HepG2 (cell line): ENCODE data around the gene CLDN7. TPM values are rescaled to one million over a fixed set of nuclear protein-coding genes. Genes with fewer than 3 reads are reported as not detected.

Source experiments
- BRD4 ChIP-seq: sonication (generic); formaldehyde crosslinking; IDR thresholded peaks from 2 replicates; pipeline ENCODE4 v1.4.0; 2020; ENCODE audit warnings: missing genetic modification reagents
- DBP ChIP-seq: sonication (generic); formaldehyde crosslinking; IDR thresholded peaks from 2 replicates; pipeline ENCODE4 v1.4.0; 2020; ENCODE audit warnings: missing genetic modification reagents; ENCODE audit errors: not compliant biosample characterization
- HNRNPL ChIP-seq: fragments of 200-400 bp; formaldehyde crosslinking; IDR thresholded peaks from 2 replicates; pipeline ENCODE4 v1.6.1; 2017; ENCODE audit warnings: mild to moderate bottlenecking, low read depth, low read length
- MAFG ChIP-seq: sonication (generic); formaldehyde crosslinking; IDR thresholded peaks from 2 replicates; pipeline ENCODE4 v1.5.1; 2020; ENCODE audit warnings: mild to moderate bottlenecking, missing genetic modification reagents
- MXD3 ChIP-seq: IDR thresholded peaks from 2 replicates; pipeline ENCODE4 v1.6.1; 2016; ENCODE audit warnings: mild to moderate bottlenecking, missing biosample characterization, missing genetic modification reagents
- NFIC ChIP-seq: IDR thresholded peaks from 2 replicates; pipeline ENCODE4 v1.6.1; 2012; ENCODE audit warnings: mild to moderate bottlenecking, low read length, inconsistent platforms
- RBM22 ChIP-seq: fragments of 200-400 bp; formaldehyde crosslinking; optimal IDR thresholded peaks from 2 replicates; pipeline ENCODE3; 2017; ENCODE audit warnings: mild to moderate bottlenecking, low read length, moderate library complexity
- REL ChIP-seq: sonication (generic); formaldehyde crosslinking; conservative IDR thresholded peaks from 2 replicates; pipeline ENCODE4 v1.8.0; 2022; ENCODE audit warnings: mild to moderate bottlenecking, missing genetic modification reagents, moderate library complexity
- SAFB2 ChIP-seq: sonication (generic); formaldehyde crosslinking; IDR thresholded peaks from 2 replicates; pipeline ENCODE4 v1.5.1; 2020; ENCODE audit warnings: missing genetic modification reagents, low read depth, mild to moderate bottlenecking, borderline replicate concordance
- SPEN ChIP-seq: sonication (generic); formaldehyde crosslinking; IDR thresholded peaks from 2 replicates; pipeline ENCODE4 v1.5.1; 2020; ENCODE audit warnings: low read depth, mild to moderate bottlenecking, missing genetic modification reagents
- ZNF567 ChIP-seq: sonication (generic); formaldehyde crosslinking; IDR thresholded peaks from 2 replicates; pipeline ENCODE4 v1.8.1; 2023; ENCODE audit warnings: mild to moderate bottlenecking, missing genetic modification reagents, borderline replicate concordance
- ZNF674 ChIP-seq: sonication (generic); formaldehyde crosslinking; IDR thresholded peaks from 2 replicates; pipeline ENCODE4 v1.5.0; 2020; ENCODE audit warnings: low read depth, mild to moderate bottlenecking, missing genetic modification reagents
- polyA plus RNA-seq, 8 experiments: library from polyadenylated mRNA; depleted of rRNA in 3 of 8; stranded (reverse) in 7 of 8; unstranded in 1 of 8; fragments of >200 nt; fragmentation: Illumina TruSeq in 4 of 8; extraction: Trizol in 4 of 8; gene quantifications; 2 replicates each; pipeline versions ENCODE4 v1.2.1 to v1.2.3, GENCODE V29; 2011 to 2016; ENCODE audit warnings: low read depth in 4 of 8, missing spikeins in 1 of 8, mixed read lengths in 1 of 8; ENCODE audit not compliant: insufficient read depth in 1 of 8
- total RNA-seq, 5 experiments: library from RNA; depleted of rRNA; stranded (reverse); fragments of >200 nt; fragmentation: Illumina TruSeq; extraction: Trizol; gene quantifications; 2 replicates each; pipeline ENCODE4 v1.2.3, GENCODE V29; 2016; ENCODE audit warnings: low read depth in 1 of 5
- TF ChIP-seq, protein P1 (sequence below): sonication (generic); formaldehyde crosslinking; IDR thresholded peaks from one replicate; pipeline ENCODE4 v1.5.1; 2020; ENCODE audit warnings: mild to moderate bottlenecking, missing genetic modification reagents; ENCODE audit errors: not compliant biosample characterization
- TF ChIP-seq, protein P2 (sequence below): fragments of 450-650 bp; IDR thresholded peaks from 2 replicates; pipeline ENCODE4 v1.6.1; 2017
- TF ChIP-seq, protein P3 (sequence below): sonication (generic); formaldehyde crosslinking; IDR thresholded peaks from 2 replicates; pipeline ENCODE4 v1.9.0; 2022; ENCODE audit warnings: missing genetic modification reagents, mild to moderate bottlenecking, borderline replicate concordance

The CLDN7 gene
- total and polyA plus RNA-seq, 2 of the 13 experiments (the other 11 are each of a cell fraction or from before 2014, with no cell fraction given) = not detected

DNA sequence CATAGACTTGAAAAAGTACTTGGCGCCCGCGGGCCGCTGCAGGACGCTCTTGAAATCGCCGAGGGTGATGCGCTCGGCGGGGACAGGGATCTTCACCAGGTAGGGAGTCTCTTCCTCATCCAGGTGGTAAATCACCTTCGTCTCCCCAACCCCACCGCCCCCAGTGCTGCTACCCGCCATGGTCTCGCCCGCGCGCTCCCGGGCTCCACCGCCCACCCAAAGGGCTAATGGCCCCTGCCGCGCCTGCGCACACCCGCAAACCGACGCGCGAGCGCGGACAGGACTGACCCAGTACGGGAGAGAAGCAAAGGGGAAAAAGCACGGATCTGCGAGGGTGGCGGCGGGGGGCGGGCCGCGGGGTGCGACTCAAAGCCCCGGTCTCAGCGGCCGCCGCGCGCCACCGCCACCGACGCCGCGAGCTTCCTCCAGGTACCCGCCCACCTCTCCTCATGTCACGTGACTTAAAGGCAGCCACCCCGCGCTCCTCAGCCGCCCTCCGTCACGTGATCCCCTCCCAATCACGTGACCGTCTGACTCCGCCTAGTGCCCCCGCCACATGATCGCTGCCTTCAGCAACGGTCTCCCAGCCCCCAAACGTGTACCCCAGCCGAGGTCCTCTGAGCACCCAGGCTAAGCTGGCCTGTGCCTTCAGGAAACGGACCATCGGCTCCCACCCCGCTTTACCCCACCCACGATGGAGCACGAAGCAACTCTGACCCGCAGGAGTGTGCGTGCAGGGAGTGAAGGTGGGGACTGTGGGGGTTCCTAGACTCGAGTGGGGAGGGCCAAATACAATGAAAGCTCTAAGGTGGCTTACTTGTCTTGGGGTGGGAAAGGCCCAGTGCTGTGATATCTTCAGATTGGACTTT is 28.0 kb downstream of the CLDN7 start, which contains the start of gene DVL2 (continued):
- TF ChIP-seq MXD3 (peak; percentile 42), SAFB2 (CRISPR knock-in tag) (peak; percentile 98), HNRNPL (0 out of 2 replicates have a peak, but pooled peaks have one; percentile 63), ZNF567 (CRISPR knock-in tag) (peak; percentile 85; the same call in 1 of the 2 replicates), DBP (CRISPR knock-in tag) (peak; percentile 91), REL (CRISPR knock-in tag) (no peak; the same call in 1 of the 2 replicates), SPEN (CRISPR knock-in tag) (peak; percentile 95), NFIC (peak; percentile 54; the same call in 1 of the 2 replicates), MAFG (CRISPR knock-in tag) (no peak), RBM22 (peak; percentile 99), BRD4 (peak; percentile 93), ZNF674 (peak; percentile 79; the same call in 1 of the 2 replicates)
- TF ChIP-seq, protein P1, sequence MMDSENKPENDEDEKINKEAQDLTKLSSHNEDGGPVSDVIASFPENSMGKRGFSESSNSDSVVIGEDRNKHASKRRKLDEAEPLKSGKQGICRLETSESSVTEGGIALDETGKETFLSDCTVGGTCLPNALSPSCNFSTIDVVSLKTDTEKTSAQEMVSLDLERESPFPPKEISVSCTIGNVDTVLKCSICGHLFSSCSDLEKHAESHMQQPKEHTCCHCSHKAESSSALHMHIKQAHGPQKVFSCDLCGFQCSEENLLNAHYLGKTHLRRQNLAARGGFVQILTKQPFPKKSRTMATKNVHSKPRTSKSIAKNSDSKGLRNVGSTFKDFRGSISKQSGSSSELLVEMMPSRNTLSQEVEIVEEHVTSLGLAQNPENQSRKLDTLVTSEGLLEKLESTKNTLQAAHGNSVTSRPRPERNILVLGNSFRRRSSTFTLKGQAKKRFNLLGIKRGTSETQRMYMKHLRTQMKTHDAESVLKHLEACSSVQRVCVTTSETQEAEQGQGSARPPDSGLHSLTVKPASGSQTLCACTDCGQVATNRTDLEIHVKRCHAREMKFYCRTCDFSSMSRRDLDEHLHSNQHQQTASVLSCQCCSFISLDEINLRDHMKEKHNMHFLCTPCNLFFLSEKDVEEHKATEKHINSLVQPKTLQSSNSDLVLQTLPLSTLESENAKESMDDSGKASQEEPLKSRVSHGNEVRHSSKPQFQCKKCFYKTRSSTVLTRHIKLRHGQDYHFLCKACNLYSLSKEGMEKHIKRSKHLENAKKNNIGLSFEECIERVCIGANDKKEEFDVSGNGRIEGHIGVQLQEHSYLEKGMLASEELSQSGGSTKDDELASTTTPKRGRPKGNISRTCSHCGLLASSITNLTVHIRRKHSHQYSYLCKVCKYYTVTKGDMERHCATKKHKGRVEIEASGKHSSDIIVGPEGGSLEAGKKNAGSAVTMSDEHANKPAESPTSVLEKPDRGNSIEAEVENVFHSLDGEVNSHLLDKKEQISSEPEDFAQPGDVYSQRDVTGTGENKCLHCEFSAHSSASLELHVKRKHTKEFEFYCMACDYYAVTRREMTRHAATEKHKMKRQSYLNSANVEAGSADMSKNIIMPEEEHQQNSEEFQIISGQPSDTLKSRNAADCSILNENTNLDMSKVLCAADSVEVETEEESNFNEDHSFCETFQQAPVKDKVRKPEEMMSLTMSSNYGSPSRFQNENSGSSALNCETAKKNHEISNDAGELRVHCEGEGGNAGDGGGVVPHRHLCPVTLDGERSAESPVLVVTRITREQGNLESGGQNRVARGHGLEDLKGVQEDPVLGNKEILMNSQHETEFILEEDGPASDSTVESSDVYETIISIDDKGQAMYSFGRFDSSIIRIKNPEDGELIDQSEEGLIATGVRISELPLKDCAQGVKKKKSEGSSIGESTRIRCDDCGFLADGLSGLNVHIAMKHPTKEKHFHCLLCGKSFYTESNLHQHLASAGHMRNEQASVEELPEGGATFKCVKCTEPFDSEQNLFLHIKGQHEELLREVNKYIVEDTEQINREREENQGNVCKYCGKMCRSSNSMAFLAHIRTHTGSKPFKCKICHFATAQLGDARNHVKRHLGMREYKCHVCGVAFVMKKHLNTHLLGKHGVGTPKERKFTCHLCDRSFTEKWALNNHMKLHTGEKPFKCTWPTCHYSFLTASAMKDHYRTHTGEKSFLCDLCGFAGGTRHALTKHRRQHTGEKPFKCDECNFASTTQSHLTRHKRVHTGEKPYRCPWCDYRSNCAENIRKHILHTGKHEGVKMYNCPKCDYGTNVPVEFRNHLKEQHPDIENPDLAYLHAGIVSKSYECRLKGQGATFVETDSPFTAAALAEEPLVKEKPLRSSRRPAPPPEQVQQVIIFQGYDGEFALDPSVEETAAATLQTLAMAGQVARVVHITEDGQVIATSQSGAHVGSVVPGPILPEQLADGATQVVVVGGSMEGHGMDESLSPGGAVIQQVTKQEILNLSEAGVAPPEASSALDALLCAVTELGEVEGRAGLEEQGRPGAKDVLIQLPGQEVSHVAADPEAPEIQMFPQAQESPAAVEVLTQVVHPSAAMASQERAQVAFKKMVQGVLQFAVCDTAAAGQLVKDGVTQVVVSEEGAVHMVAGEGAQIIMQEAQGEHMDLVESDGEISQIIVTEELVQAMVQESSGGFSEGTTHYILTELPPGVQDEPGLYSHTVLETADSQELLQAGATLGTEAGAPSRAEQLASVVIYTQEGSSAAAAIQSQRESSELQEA = peak; percentile 68
- TF ChIP-seq, protein P2, sequence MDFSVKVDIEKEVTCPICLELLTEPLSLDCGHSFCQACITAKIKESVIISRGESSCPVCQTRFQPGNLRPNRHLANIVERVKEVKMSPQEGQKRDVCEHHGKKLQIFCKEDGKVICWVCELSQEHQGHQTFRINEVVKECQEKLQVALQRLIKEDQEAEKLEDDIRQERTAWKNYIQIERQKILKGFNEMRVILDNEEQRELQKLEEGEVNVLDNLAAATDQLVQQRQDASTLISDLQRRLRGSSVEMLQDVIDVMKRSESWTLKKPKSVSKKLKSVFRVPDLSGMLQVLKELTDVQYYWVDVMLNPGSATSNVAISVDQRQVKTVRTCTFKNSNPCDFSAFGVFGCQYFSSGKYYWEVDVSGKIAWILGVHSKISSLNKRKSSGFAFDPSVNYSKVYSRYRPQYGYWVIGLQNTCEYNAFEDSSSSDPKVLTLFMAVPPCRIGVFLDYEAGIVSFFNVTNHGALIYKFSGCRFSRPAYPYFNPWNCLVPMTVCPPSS = peak; percentile 100
- TF ChIP-seq, protein P3, sequence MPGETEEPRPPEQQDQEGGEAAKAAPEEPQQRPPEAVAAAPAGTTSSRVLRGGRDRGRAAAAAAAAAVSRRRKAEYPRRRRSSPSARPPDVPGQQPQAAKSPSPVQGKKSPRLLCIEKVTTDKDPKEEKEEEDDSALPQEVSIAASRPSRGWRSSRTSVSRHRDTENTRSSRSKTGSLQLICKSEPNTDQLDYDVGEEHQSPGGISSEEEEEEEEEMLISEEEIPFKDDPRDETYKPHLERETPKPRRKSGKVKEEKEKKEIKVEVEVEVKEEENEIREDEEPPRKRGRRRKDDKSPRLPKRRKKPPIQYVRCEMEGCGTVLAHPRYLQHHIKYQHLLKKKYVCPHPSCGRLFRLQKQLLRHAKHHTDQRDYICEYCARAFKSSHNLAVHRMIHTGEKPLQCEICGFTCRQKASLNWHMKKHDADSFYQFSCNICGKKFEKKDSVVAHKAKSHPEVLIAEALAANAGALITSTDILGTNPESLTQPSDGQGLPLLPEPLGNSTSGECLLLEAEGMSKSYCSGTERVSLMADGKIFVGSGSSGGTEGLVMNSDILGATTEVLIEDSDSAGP (CRISPR knock-in tag) = peak; percentile 85
